IMR-90 (cell line): Measurements from ENCODE around the gene RNU6-8. TPM values are rescaled to one million over a fixed set of nuclear protein-coding genes. Genes with fewer than 3 reads are reported as not detected.

ENCODE experiments used
- ATAC-seq: fragments of 200-7000 bp; cut with Tn5 transposase; 2 replicates; pipeline ENCODE4 v1.9.1; 2020; ENCODE audit warnings: low read depth, mild to moderate bottlenecking, moderate library complexity
- BruUV-seq: library from RNA; stranded (reverse); fragments of 400-500 nt; replicated peaks from 2 replicates; lab custom pipeline; 2021; lab: Mats Ljungman, UMichigan
- CTCF ChIA-PET: fragments of 300-600 bp; formaldehyde crosslinking; extraction: SDS; loops from one replicate; lab custom pipeline; 2021; ENCODE audit warnings: antibody characterized with exemption; lab: Yijun Ruan, JAX
- POLR2A ChIA-PET: fragments of 300-600 bp; sonication (Branson Sonifier 250); formaldehyde crosslinking; loops from one replicate; lab custom pipeline; 2022; ENCODE audit warnings: antibody characterized with exemption; ENCODE audit not compliant: unreplicated experiment; lab: Charles Lee
- DNase-seq: peaks from one replicate; pipeline ENCODE4 v3.0.0; 2013
- H2AFZ ChIP-seq: replicated peaks from 2 replicates; pipeline ENCODE3; 2013; ENCODE audit warnings: low read length, mild to moderate bottlenecking; ENCODE audit not compliant: poor library complexity
- H2AK5ac ChIP-seq: 2 replicates; pipeline ENCODE4 v1.6.1; 2013; ENCODE audit warnings: low read depth, low read length, inconsistent platforms
- H2AK9ac ChIP-seq: replicated peaks from 2 replicates; pipeline ENCODE3; 2013; ENCODE audit warnings: mild to moderate bottlenecking, low read depth, low read length, moderate library complexity; ENCODE audit not compliant: poor library complexity
- H2BK120ac ChIP-seq: 2 replicates; pipeline ENCODE4 v1.6.1; 2013; ENCODE audit warnings: low read depth, low read length, inconsistent platforms
- H2BK15ac ChIP-seq: 3 replicates; pipeline ENCODE4 v1.6.1; 2013; ENCODE audit warnings: low read depth, low read length, inconsistent platforms
- H2BK20ac ChIP-seq: 2 replicates; pipeline ENCODE4 v1.6.1; 2013; ENCODE audit warnings: low read depth, mild to moderate bottlenecking, inconsistent platforms, low read length, moderate library complexity
- H2BK5ac ChIP-seq: 2 replicates; pipeline ENCODE4 v1.6.1; 2013; ENCODE audit warnings: mild to moderate bottlenecking, low read depth, low read length, inconsistent platforms; ENCODE audit not compliant: poor library complexity, severe bottlenecking
- H3K14ac ChIP-seq: replicated peaks from 2 replicates; pipeline ENCODE4 v1.6.1; 2013; ENCODE audit warnings: low read depth, low read length, inconsistent platforms
- H3K18ac ChIP-seq: 2 replicates; pipeline ENCODE4 v1.6.1; 2013; ENCODE audit warnings: low read depth, low read length, control low read depth
- H3K23ac ChIP-seq: 2 replicates; pipeline ENCODE4 v1.6.1; 2013; ENCODE audit warnings: low read depth, low read length, inconsistent platforms
- H3K27ac ChIP-seq: 2 replicates; pipeline ENCODE4 v1.5.1; 2013; ENCODE audit warnings: mild to moderate bottlenecking, control low read depth, low read length; ENCODE audit not compliant: insufficient read depth
- H3K27me3 ChIP-seq: 2 replicates; pipeline ENCODE4 v1.6.1; 2013; ENCODE audit warnings: low read length; ENCODE audit not compliant: control insufficient read depth, insufficient read depth
- H3K36me3 ChIP-seq: 2 replicates; pipeline ENCODE4 v1.6.1; 2013; ENCODE audit warnings: low read length, mixed read lengths; ENCODE audit not compliant: control insufficient read depth, insufficient read depth
- H3K4ac ChIP-seq: 2 replicates; pipeline ENCODE4 v1.6.1; 2013; ENCODE audit warnings: low read depth, low read length, inconsistent platforms
- H3K4me1 ChIP-seq: 2 replicates; pipeline ENCODE4 v1.6.1; 2013; ENCODE audit warnings: low read length, mixed read lengths; ENCODE audit not compliant: control insufficient read depth, insufficient read depth
- H3K4me2 ChIP-seq: 2 replicates; pipeline ENCODE4 v1.6.1; 2013; ENCODE audit warnings: low read depth, mild to moderate bottlenecking, control low read depth, low read length, moderate library complexity
- H3K4me3 ChIP-seq: 2 replicates; pipeline ENCODE4 v1.5.1; 2013; ENCODE audit warnings: low read depth, mild to moderate bottlenecking, control low read depth, low read length, moderate library complexity; ENCODE audit not compliant: insufficient read depth
- H3K56ac ChIP-seq: 2 replicates; pipeline ENCODE4 v1.6.1; 2013; ENCODE audit warnings: low read length, inconsistent platforms; ENCODE audit not compliant: insufficient read depth; ENCODE audit errors: extremely low read depth
- H3K79me1 ChIP-seq, 2 experiments: 2 replicates each; pipeline ENCODE4 v1.6.1; 2013; ENCODE audit warnings: low read length in 2 of 2, inconsistent platforms in 1 of 2, low read depth in 1 of 2
- H3K9ac ChIP-seq: 2 replicates; pipeline ENCODE4 v1.6.1; 2013; ENCODE audit warnings: low read depth, low read length, control low read depth
- H3K9me1 ChIP-seq: 2 replicates; pipeline ENCODE4 v1.6.1; 2013; ENCODE audit warnings: low read length, inconsistent platforms; ENCODE audit not compliant: insufficient read depth
- H3K9me3 ChIP-seq: 2 replicates; pipeline ENCODE4 v1.6.1; 2013; ENCODE audit warnings: low read length; ENCODE audit not compliant: control insufficient read depth, insufficient read depth
- H4K20me1 ChIP-seq: 2 replicates; pipeline ENCODE4 v1.6.1; 2013; ENCODE audit warnings: low read length, inconsistent platforms; ENCODE audit not compliant: insufficient read depth
- H4K5ac ChIP-seq: 2 replicates; pipeline ENCODE4 v1.6.1; 2013; ENCODE audit warnings: mild to moderate bottlenecking, low read depth, low read length, control low read depth
- H4K8ac ChIP-seq, 2 experiments: 2 replicates each; pipeline ENCODE4 v1.6.1; 2013; ENCODE audit warnings: low read depth in 2 of 2, low read length in 2 of 2, control low read depth in 1 of 2, inconsistent platforms in 1 of 2
- H4K91ac ChIP-seq: 2 replicates; pipeline ENCODE4 v1.6.1; 2013; ENCODE audit warnings: low read depth, low read length, inconsistent platforms; ENCODE audit not compliant: insufficient read depth
- CEBPB ChIP-seq: IDR thresholded peaks from 2 replicates; pipeline ENCODE4 v1.6.1; 2012; ENCODE audit warnings: low read depth, low read length, improper control_type of control experiment
- FOS ChIP-seq: fragments of 150-350 bp; IDR thresholded peaks from 2 replicates; pipeline ENCODE4 v1.6.1; 2016; ENCODE audit warnings: low read depth, low read length
- MAFK ChIP-seq: IDR thresholded peaks from 2 replicates; pipeline ENCODE4 v1.6.1; 2012; ENCODE audit warnings: low read depth, low read length, improper control_type of control experiment
- POLR2A ChIP-seq: IDR thresholded peaks from 2 replicates; pipeline ENCODE4 v1.6.1; 2012; ENCODE audit warnings: mild to moderate bottlenecking, low read depth, low read length
- RCOR1 ChIP-seq: IDR thresholded peaks from 2 replicates; pipeline ENCODE4 v1.6.1; 2012; ENCODE audit warnings: mild to moderate bottlenecking, low read length, improper control_type of control experiment; ENCODE audit not compliant: insufficient replicate concordance
- WGBS, 2 experiments: methylation state at CpG; one replicate each; pipeline versions ENCODE4 v1.1.5 to v1.1.7; 2013; ENCODE audit warnings: missing lambda C conversion rate in 2 of 2; ENCODE audit not compliant: insufficient read length in 1 of 2; ENCODE audit errors: extremely low coverage in 2 of 2; 5-methylcytosine and 5-hydroxymethylcytosine counted together
- dilution Hi-C: fragments of 300-500 bp; cut with HindIII; formaldehyde crosslinking; loops from one replicate; pipeline ENCODE4 v1.14.3; 2018; ENCODE audit warnings: low sequenced_read_pairs; ENCODE audit not compliant: unreplicated experiment
- in situ Hi-C: fragments of 300-500 bp; cut with MboI; formaldehyde crosslinking; loops from 3 replicates; pipeline ENCODE4 v1.14.3; 2019; ENCODE audit warnings: low sequenced_read_pairs, inconsistent platforms, mixed read lengths
- intact Hi-C: fragments of 100-400 bp; cut with micrococcal nuclease; formaldehyde crosslinking; loops from 2 replicates; pipeline ENCODE4 v1.10.0; 2022
- polyA plus RNA-seq, 3 experiments: library from polyadenylated mRNA; depleted of rRNA; stranded (reverse); fragments of >200 nt; gene quantifications; 2 replicates each; pipeline ENCODE4 v1.2.3, GENCODE V29; 2012; ENCODE audit warnings: low replicate concordance in 1 of 3
- total RNA-seq: library from RNA; depleted of rRNA; stranded (reverse); fragments of >200 nt; gene quantifications from 2 replicates; pipeline ENCODE4 v1.2.3, GENCODE V29; 2012
- TF ChIP-seq, protein P1 (sequence below): fragments of 150-350 bp; IDR thresholded peaks from 2 replicates; pipeline ENCODE4 v1.6.1; 2016; ENCODE audit warnings: low read depth, mild to moderate bottlenecking, low read length, moderate library complexity, borderline replicate concordance

The RNU6-8 gene
- total and polyA plus RNA-seq, 2 of the 4 experiments (the other 2 are of a cell fraction): not detected

DNA sequence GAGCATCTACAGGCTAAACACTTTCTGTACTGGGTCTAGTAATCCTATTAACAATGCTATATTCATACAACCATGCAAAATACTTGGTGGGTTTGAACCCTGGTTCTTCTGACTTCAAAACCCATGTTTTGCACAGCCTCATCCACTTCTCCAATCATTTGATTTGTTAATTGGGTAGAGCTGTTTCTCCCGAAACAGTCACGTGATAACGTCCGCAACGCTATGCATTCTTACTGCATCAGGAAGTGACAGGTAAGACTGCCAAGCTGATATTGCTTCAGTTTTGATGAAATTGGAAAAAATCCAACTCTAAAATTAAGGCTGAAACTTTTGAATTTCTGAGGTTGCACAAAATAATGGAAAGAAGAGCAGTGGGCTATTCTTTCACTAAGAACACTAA lies 31.6 kb downstream of the RNU6-8 start:
- H2BK5ac ChIP-seq: no peak overlapping the region
- no peak overlapping the region for H2BK15ac ChIP-seq
- no peak overlapping the region for H4K91ac ChIP-seq
- dilution Hi-C loops: no loop called here
- H3K14ac ChIP-seq: no peak overlapping the region
- no peak overlapping the region for H3K27ac ChIP-seq
- no peak overlapping the region for H2AK5ac ChIP-seq
- no peak overlapping the region for H2BK120ac ChIP-seq
- H3K4me3 ChIP-seq: no peak overlapping the region
- H3K18ac ChIP-seq: no peak overlapping the region
- H2AK9ac ChIP-seq: no peak overlapping the region
- H3K9me3 ChIP-seq: no peaks in the 10 kb centered on the region
- intact Hi-C loops: no loop called here
- H3K36me3 ChIP-seq: no peaks in the 10 kb centered on the region
- ChIA-PET POLR2A (no interaction called here), CTCF (no interaction called here)
- no peak overlapping the region for H2AFZ ChIP-seq
- TF ChIP-seq FOS (no peak), MAFK (no peak), RCOR1 (no peak), POLR2A (no peak), CEBPB (no peak)
- TF ChIP-seq, protein P1, sequence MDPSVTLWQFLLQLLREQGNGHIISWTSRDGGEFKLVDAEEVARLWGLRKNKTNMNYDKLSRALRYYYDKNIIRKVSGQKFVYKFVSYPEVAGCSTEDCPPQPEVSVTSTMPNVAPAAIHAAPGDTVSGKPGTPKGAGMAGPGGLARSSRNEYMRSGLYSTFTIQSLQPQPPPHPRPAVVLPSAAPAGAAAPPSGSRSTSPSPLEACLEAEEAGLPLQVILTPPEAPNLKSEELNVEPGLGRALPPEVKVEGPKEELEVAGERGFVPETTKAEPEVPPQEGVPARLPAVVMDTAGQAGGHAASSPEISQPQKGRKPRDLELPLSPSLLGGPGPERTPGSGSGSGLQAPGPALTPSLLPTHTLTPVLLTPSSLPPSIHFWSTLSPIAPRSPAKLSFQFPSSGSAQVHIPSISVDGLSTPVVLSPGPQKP: no peak
- H3K4me1 ChIP-seq: no peaks in the 10 kb centered on the region
- no peaks in the 10 kb centered on the region for H3K9me1 ChIP-seq
- in situ Hi-C loops: no loop called here
- ATAC-seq (no peak), DNase-seq (no peak)
- WGBS, 2 experiments: no CpG with 5 or more reads among the region's 5 CpGs
- H4K8ac ChIP-seq: no peak overlapping the region
- H3K4ac ChIP-seq: no peak overlapping the region
- H3K4me2 ChIP-seq: no peak overlapping the region
- H4K5ac ChIP-seq: no peak overlapping the region
- no peak overlapping the region for H3K56ac ChIP-seq
- BruUV-seq: no TSS peak
- H3K27me3 ChIP-seq: no peaks in the 10 kb centered on the region
- no peaks in the 10 kb centered on the region for H4K20me1 ChIP-seq
- H2BK20ac ChIP-seq: no peak overlapping the region
- no peak overlapping the region for H3K23ac ChIP-seq
- no peak overlapping the region for H3K9ac ChIP-seq
- no peaks in the 10 kb centered on the region for H3K79me1 ChIP-seq
